Heart left ventricle (tissue), 16 donors: Measurements from ENCODE around the gene MINDY4. TPM values are rescaled to one million over a fixed set of nuclear protein-coding genes. Genes with fewer than 3 reads are reported as not detected.
"Not testable (repeated sequence)": the region's sequence is repeated elsewhere in the genome, so short reads cannot be mapped to it uniquely, and the experiment has no call there.

Experiments
- ATAC-seq, 4 donors: fragments of 200-7000 bp; cut with Tn5 transposase; one replicate each; pipeline ENCODE4 v1.9.1; 2020 to 2022; ENCODE audit warnings: moderate library complexity in 4 of 4, mild to moderate bottlenecking in 3 of 4, moderate number of reproducible peaks in 1 of 4
- DNase-seq, 5 donors: peaks; one replicate each; pipeline ENCODE4 v3.0.0-alpha.2; 2020
- H3K27ac ChIP-seq, 12 donors: fragments of 200-600 bp; sonication (generic) in 4 of 12; one replicate each; pipeline versions ENCODE4 v1.5.0 to v1.8.0; 2016 to 2022; ENCODE audit warnings: mild to moderate bottlenecking in 2 of 12
- H3K27me3 ChIP-seq, 9 donors: fragments of 200-600 bp; sonication (generic) in 2 of 9; one replicate each; pipeline versions ENCODE4 v1.5.1 to v1.8.0; 2016 to 2022; ENCODE audit warnings: mild to moderate bottlenecking in 3 of 9
- H3K36me3 ChIP-seq, 9 donors: fragments of 200-600 bp; sonication (generic) in 2 of 9; one replicate each; pipeline versions ENCODE4 v1.5.0 to v1.8.0; 2018 to 2022; ENCODE audit warnings: mild to moderate bottlenecking in 2 of 9
- H3K4me1 ChIP-seq, 12 donors: fragments of 200-600 bp; sonication (generic) in 4 of 12; one replicate each; pipeline versions ENCODE4 v1.5.0 to v1.8.0; 2016 to 2022; ENCODE audit warnings: mild to moderate bottlenecking in 3 of 12
- H3K4me3 ChIP-seq, 12 donors: fragments of 200-600 bp; sonication (generic) in 4 of 12; one replicate each; pipeline versions ENCODE4 v1.5.0 to v1.8.0; 2017 to 2022; ENCODE audit warnings: mild to moderate bottlenecking in 9 of 12, moderate library complexity in 4 of 12
- H3K9me3 ChIP-seq, 12 donors: fragments of 200-600 bp; sonication (generic) in 4 of 12; one replicate each; pipeline versions ENCODE4 v1.5.0 to v1.8.0; 2016 to 2022; ENCODE audit warnings: mild to moderate bottlenecking in 1 of 12
- CTCF ChIP-seq, 12 donors: fragments of 200-600 bp; sonication (generic) in 4 of 12; IDR thresholded peaks; one replicate each; pipeline versions ENCODE4 v1.5.0 to v1.8.0; 2018 to 2022; ENCODE audit warnings: antibody characterized with exemption in 12 of 12, mild to moderate bottlenecking in 5 of 12
- POLR2A ChIP-seq, 2 donors: fragments of 450-650 bp; IDR thresholded peaks; one replicate each; pipeline ENCODE4 v1.6.1; 2017; ENCODE audit warnings: antibody characterized with exemption in 2 of 2, mild to moderate bottlenecking in 2 of 2, moderate library complexity in 2 of 2
- WGBS, 4 donors: extraction: QIAGEN DNeasy Blood & Tissue Kit in 2 of 4; methylation state at CpG; one replicate each; pipeline versions ENCODE4 v1.1.5 to v1.1.7; 2013 to 2018; 5-methylcytosine and 5-hydroxymethylcytosine counted together
- intact Hi-C, 10 donors: fragments of 100-400 bp; cut with DNase I; formaldehyde crosslinking; loops; one replicate each; pipeline versions ENCODE4 v1.11.1 to v1.14.2; 2022
- polyA plus RNA-seq, 2 donors: library from polyadenylated mRNA; stranded (reverse); fragments of 200-250 nt; gene quantifications; one replicate each; pipeline ENCODE4 v1.2.3, GENCODE V29; 2013
- total RNA-seq, 9 donors: library from RNA; depleted of rRNA in 2 of 9; stranded (reverse); fragments of >200 nt in 2 of 9; fragmentation: NEBNext Ultra II Directional in 3 of 9; extraction: Animal tissue kit (Norgen Biotek cat#: 25700) in 3 of 9; gene quantifications; one replicate each; pipeline versions ENCODE4 v1.1.0 to v1.2.4, GENCODE V29; 2016 to 2023
- donor health status: ischemic (EF 13 %, LVEDD 7.1; RV severe dilation, severe dysfunction).
- donor health status: healthy with polysubstance abuse.
- donor health status: DM: no; HTN: yes; CAD: no.
- donor health status: DM: no; HTN: no; CAD: no.
- donor health status: ischemic (EF 25% LVEDD 6.9; RV normal size, moderate dysfunction).
- donor health status: ischemic (EF 25% LVEDD 5.7; RV mildly dilated, moderate dysfunction).
- donor health status: healthy.
- donor health status: DM: yes; HTN: yes; CAD: no.
- donor health status: ischemic (EF 35%, LVEDD 5.7; RV mildly dilated, moderate dysfunction).
- donor health status: nonischemic (EF 11% LVEDD 7.7; RV severe dilation, severe dysfunction).
- donor health status: DM: yes; HTN: yes; CAD: no.
- donor health status: PGD.
- donor health status: ischemic (EF 29% LVEDD 5.4; RV normal size, mild dysfunction).
- donor health status: nonischemic (EF 23%, LVEDD 6.1; RV moderate dilation, normal function).

Gene MINDY4
- total and polyA plus RNA-seq, 11 donors: 1.3 to 6.0 (median 2.9) TPM

GRCh38 chr7:30805931-30806330, 34.7 kb downstream of the MINDY4 start:
- H3K27ac ChIP-seq: no peak overlapping the region
- H3K4me1 ChIP-seq: peaks cover 0 to 36% (median 20%) of the 10 kb centered on the region in 12 donors
- WGBS, 4 donors: 83 to 92% (median 89%) methylated on average over 6 of the region's 6 CpGs
- TF ChIP-seq POLR2A (IDR thresholded peaks at IDR 0.05): no peak
- TF ChIP-seq CTCF (IDR thresholded peaks at IDR 0.05): no peak
- peaks cover 0 to 1% (median 0%) of the 10 kb centered on the region in 9 donors for H3K36me3 ChIP-seq
- H3K27me3 ChIP-seq: no peaks in the 10 kb centered on the region
- no peak overlapping the region for H3K4me3 ChIP-seq
- intact Hi-C loops: loop anchor here in 1 of 10 donors (10.0 kb wide), 1 partner anchor 129 kb away; no protein-coding TSS in a partner anchor
- ATAC-seq (no peak), DNase-seq (no peak)
- H3K9me3 ChIP-seq: no peaks in the 10 kb centered on the region

- not testable (repeated sequence) for H3K27ac ChIP-seq, H3K27me3 ChIP-seq, DNase-seq, H3K36me3 ChIP-seq, H3K4me3 ChIP-seq, H3K9me3 ChIP-seq, ATAC-seq
- peaks cover 0 to 30% (median 14%) of the 10 kb centered on the region in 12 donors for H3K4me1 ChIP-seq
- intact Hi-C loops: loop anchor here in 1 of 10 donors (10.0 kb wide), 1 partner anchor 127 kb away; no protein-coding TSS in a partner anchor
- 97 to 98% (median 97%) methylated on average over 8 of the region's 8 CpGs for WGBS, 4 donors
Observed at GRCh38 chr7:30807477-30807876, 36.3 kb downstream of the MINDY4 start.

GRCh38 chr7:30807941-30808340, 36.7 kb downstream of the MINDY4 start:
- H3K4me3 ChIP-seq, H3K9me3 ChIP-seq, H3K27ac ChIP-seq, H3K36me3 ChIP-seq, ATAC-seq, H3K27me3 ChIP-seq, DNase-seq: not testable (repeated sequence)
- 90 to 98% (median 94%) methylated on average over 13 of the region's 13 CpGs for WGBS, 4 donors
- peaks cover 0 to 29% (median 14%) of the 10 kb centered on the region in 12 donors for H3K4me1 ChIP-seq
- intact Hi-C loops: loop anchor here in 1 of 10 donors (10.0 kb wide), 1 partner anchor 127 kb away; no protein-coding TSS in a partner anchor

DNA sequence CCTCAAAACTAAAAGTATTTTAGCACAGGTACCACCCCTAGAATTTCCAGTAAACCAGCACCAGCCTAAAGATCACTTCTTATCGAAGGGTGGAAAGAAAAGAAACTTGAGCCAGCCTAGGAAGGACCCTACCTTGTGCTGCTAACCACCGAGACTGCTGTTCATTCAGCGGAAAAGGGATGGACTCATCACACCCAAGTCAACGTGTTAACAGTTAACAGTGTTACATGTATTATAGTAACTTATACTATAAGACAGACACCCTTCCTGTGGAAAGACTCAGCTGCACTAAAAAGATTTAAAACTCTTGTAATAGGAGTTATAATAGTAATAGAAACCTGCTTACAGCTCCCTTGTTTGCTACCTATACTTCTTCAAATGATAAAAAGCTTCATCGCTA, 39.8 kb downstream of the MINDY4 start:
- Histone ChIP-seq H3K27me3 (no peaks in the 10 kb centered on the region), H3K9me3 (no peaks in the 10 kb centered on the region), H3K4me1 (peaks cover 4 to 32% (median 27%) of the 10 kb centered on the region in 12 donors), H3K36me3 (peaks cover 0 to 3% (median 0%) of the 10 kb centered on the region in 9 donors), H3K27ac (no peak overlapping the region), H3K4me3 (no peak overlapping the region)
- 93 to 97% (median 94%) methylated on average over 5 of the region's 5 CpGs for WGBS, 4 donors
- DNase-seq (no peak), ATAC-seq (no peak)
- TF ChIP-seq POLR2A (IDR thresholded peaks at IDR 0.05): no peak
- TF ChIP-seq CTCF (IDR thresholded peaks at IDR 0.05): no peak
- intact Hi-C loops: loop anchor here in 2 of 10 donors (10.0 kb wide), 1 partner anchor 104 kb away; the partner anchor contains the start of gene AQP1 (in 2 of the 2)

DNA sequence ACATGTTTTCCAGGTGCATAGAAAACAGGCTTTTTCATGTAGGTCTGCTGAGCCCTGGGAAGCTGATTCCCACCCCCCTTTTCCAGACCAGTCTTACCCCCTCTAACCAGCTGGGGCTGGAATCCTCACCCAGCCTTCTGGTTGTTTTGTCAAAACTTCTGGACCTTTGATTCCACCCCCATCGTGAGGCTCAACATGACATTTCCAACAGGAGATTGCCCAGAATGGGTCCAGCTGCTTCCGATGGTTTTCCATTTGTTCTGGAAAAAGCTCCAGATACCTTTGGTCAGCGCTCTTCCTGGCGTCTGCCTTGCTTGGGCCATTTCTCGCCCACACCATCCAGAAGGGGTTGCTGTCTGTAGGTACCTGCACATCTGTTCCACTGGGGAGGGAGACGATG, 41.5 kb downstream of the MINDY4 start:
- H3K36me3 ChIP-seq: peaks cover 0 to 3% (median 0%) of the 10 kb centered on the region in 9 donors
- no peaks in the 10 kb centered on the region for H3K27me3 ChIP-seq
- no peak overlapping the region for H3K4me3 ChIP-seq
- no peak for TF ChIP-seq POLR2A (IDR thresholded peaks at IDR 0.05)
- no peak for TF ChIP-seq CTCF (IDR thresholded peaks at IDR 0.05)
- H3K4me1 ChIP-seq: peaks cover 6 to 48% (median 42%) of the 10 kb centered on the region in 12 donors
- intact Hi-C loops: loop anchor here in 2 of 10 donors (10.0 kb wide), 1 partner anchor 102 kb away; the partner anchor contains the start of gene AQP1 (in 2 of the 2)
- peak overlapping the region in 1 of 12 donors; percentile 46 for H3K27ac ChIP-seq
- no peak for ATAC-seq
- 97 to 98% (median 97%) methylated on average over 6 of the region's 6 CpGs for WGBS, 4 donors
- no peaks in the 10 kb centered on the region for H3K9me3 ChIP-seq
- DNase-seq: no peak
